Embryonic facial prominence (tissue), 1 donor: ENCODE data around the gene RAB8B.

Source experiments
- DNase-seq: peaks from one replicate; pipeline ENCODE4 v3.0.0-alpha.2; 2016; ENCODE audit errors: extremely low spot score

Gene RAB8B

DNA sequence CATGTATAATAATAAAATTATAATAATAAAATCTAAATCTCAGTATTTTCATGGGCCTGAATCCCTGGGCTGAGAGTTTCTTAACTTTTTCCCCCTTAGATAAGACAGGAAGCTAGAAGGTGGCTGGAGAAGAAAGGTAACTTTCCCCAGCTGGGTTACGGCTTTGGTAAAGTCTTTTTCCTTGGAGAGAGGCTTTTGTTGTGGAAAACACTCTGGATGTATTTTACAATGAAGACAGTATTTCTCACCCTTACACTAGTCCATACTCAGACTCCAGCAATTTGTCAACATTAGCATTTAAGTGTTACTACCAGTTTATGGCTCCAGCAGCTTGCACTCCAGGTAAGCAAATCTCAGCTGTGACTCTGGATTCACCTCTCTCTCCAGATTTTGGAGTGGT is 122.9 kb downstream of the RAB8B start:
- no peak for DNase-seq

DNA sequence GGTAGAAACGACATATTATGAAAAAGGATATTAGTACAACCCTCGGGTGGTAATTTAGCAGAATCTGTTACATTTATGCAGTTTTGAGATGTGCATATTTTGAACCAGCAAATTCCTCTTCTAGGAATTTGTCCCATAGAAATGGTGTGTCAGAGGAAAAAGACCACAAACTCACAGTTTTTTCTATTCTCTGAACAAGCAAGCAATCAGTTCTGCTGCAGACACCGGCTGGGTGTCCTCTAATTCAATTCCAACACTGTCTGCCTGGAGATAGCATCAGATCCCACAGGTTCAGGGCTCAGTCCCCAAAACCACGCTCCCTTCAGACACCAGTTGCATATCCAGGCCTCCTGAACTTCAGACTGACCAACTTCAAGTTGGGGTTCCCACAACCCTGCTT is 124.4 kb downstream of the RAB8B start:
- no peak for DNase-seq

DNA sequence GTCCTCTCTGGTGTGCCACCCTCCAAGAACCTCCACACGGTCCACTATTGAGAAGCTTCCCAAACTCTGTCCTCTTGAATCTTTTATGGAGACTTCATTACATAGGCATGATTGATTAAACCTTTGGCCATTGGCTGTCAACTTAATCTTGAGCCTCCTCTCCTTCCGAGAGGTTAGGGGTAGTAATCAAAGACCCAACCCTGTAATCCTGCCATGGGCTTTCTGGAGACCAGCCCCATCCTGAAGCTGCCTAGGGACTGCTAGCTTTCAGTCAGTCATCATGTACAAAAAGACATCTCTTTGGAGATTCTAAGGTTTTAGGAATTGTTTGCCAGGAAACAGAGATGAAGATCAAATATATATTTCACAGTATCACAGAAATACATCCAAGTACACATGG is 125.0 kb downstream of the RAB8B start:
- DNase-seq = no peak
